HL-60 (cell line): Measurements from ENCODE around the gene RNF144A.

Source experiments
- POLR2AphosphoS5 ChIP-seq: IDR thresholded peaks from 2 replicates; pipeline ENCODE4 v1.6.1; 2012; ENCODE audit warnings: low read depth
- REST ChIP-seq: IDR thresholded peaks from 2 replicates; pipeline ENCODE4 v1.6.1; 2012; ENCODE audit warnings: low read depth; ENCODE audit not compliant: insufficient replicate concordance

DNA sequence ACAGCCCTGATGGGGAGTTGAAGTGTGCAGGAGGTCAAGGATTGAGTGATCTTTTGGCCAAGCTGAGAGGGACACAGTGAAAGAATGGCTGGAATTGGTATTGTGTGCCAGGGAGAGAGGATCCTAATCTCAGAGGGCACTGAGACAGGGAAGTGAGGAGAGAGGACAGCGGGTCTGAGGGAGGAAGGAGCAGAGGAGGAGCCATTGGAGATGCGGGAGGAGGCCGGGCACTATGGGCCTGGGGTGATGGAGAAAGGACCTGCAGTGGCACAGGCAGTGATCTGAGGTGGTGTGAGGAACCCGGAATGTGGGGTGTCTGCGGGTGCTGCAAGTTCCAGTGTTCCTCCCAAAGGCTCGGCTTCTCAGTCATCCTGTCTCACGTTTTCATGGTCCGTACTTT is 26.8 kb downstream of the RNF144A start:
- TF ChIP-seq POLR2AphosphoS5 (no peak), REST (no peak)
